Activated T-helper 1 cell treated with anti-CD3 and anti-CD28 coated beads, Interleukin-12 subunit alpha, Interleukin-12 subunit beta, Interleukin-2, Interleukin-4 antibody, amounts not matched to agents 30 ng/mL and 10 ng/mL and 1 ng/mL, durations not matched to agents 14 hours and 24 hours and 36 hours (primary cell): ENCODE measurements around the gene HPS3. TPM values are rescaled to one million over a fixed set of nuclear protein-coding genes. Genes with fewer than 3 reads are reported as not detected.

Experiments
- total RNA-seq: library from RNA; stranded (reverse); gene quantifications from 2 replicates; pipeline ENCODE4 v1.2.3, GENCODE V29; 2022

HPS3 gene
- total RNA-seq, 1 donor from 2014 or later = 15.8 TPM

Other genes starting within 250 kb of the HPS3 start
- 33.6 and 34.1 TPM in 2 replicates for gene GYG1, start 138.1 kb upstream of the HPS3 start, total RNA-seq
- 19.7 and 22.6 TPM in 2 replicates for gene HLTF, start 43.1 kb upstream of the HPS3 start, total RNA-seq
- gene CP, start 92.2 kb downstream of the HPS3 start, total RNA-seq = not detected in 2 replicates
- not detected in 2 replicates for gene TM4SF18, start 204.0 kb downstream of the HPS3 start, total RNA-seq
- gene TM4SF1, start 248.0 kb downstream of the HPS3 start, total RNA-seq = 0.13 and 0.22 TPM in 2 replicates